Measurements from ENCODE around the gene PTPRF. TPM values are rescaled to one million over a fixed set of nuclear protein-coding genes. Genes with fewer than 3 reads are reported as not detected.

The PTPRF gene
- total RNA-seq (100 to 1,000 TPM in 1 of 2 donors, 10 to 100 TPM in 1; 61.7 to 241 TPM), polyA plus RNA-seq (100 to 1,000 TPM in 1 of 2 donors, 10 to 100 TPM in 1; 41.2 to 110 TPM)

GRCh38 chr1:43530483-43531106 is at the start of gene PTPRF:
Gene PTPRF, plus strand, starts transcription at chr1:43530883. Its CDS starts 14,193 bp downstream, at chr1:43545076.
- no peak for TF ChIP-seq ZBTB33 (IDR thresholded peaks at IDR 0.05)
- no peak for TF ChIP-seq ATF3 (IDR thresholded peaks at IDR 0.05)
- TF ChIP-seq FOXA2 (IDR thresholded peaks at IDR 0.05) = no peak
- no peak for TF ChIP-seq SP1 (IDR thresholded peaks at IDR 0.05)
- TF ChIP-seq EGR1 (IDR thresholded peaks at IDR 0.05; ENCODE audit: low read depth in 2 of 2) = no peak
- TF ChIP-seq JUND (IDR thresholded peaks at IDR 0.05) = no peak
- under 1% methylated on average over 58 of the region's 58 CpGs for WGBS
- H3K9ac ChIP-seq (ENCODE audit: low read depth in 1 of 2, low read length in 2 of 2) = peak within 1 kb of the TSS; percentile 52 to 97

GRCh38 chr1:43481491-43481890 is 49.2 kb upstream of the PTPRF start:
- no peak for TF ChIP-seq REST (IDR thresholded peaks at IDR 0.05)
- no peak for TF ChIP-seq TAF1 (conservative IDR thresholded peaks at IDR 0.05)
- TF ChIP-seq NR2F2 (IDR thresholded peaks at IDR 0.05) = no peak
- TF ChIP-seq RAD21 (IDR thresholded peaks at IDR 0.05) = no peak
- TF ChIP-seq ATF3 (IDR thresholded peaks at IDR 0.05) = no peak
- TF ChIP-seq MAX (IDR thresholded peaks at IDR 0.05) = no peak
- TF ChIP-seq RXRA (IDR thresholded peaks at IDR 0.05) = no peak
- no peak for TF ChIP-seq ZBTB33 (IDR thresholded peaks at IDR 0.05)
- TF ChIP-seq HNF4A (conservative IDR thresholded peaks at IDR 0.05) = no peak
- no peak for TF ChIP-seq SP1 (IDR thresholded peaks at IDR 0.05)
- TF ChIP-seq YY1 (IDR thresholded peaks at IDR 0.05) = no peak
- no peak for TF ChIP-seq JUND (IDR thresholded peaks at IDR 0.05)
- no peaks in the 10 kb centered on the region for H3K4me1 ChIP-seq (ENCODE audit: control insufficient read depth in 4 of 4, insufficient read depth in 4 of 4, low read length in 3 of 4)
- no peak overlapping the region for H3K4me3 ChIP-seq (ENCODE audit: low read depth in 1 of 3, low read length in 3 of 3)
- no peaks in the 10 kb centered on the region for H3K9me3 ChIP-seq (ENCODE audit: control insufficient read depth in 4 of 4, low read length in 3 of 4)
- H3K9ac ChIP-seq (ENCODE audit: low read depth in 1 of 2, low read length in 2 of 2) = no peak overlapping the region
- DNase-seq (ENCODE audit: low spot score) = no peak
- no peak overlapping the region for H3K27ac ChIP-seq (ENCODE audit: low read depth in 1 of 2, low read length in 2 of 2)
- no peaks in the 10 kb centered on the region for H3K36me3 ChIP-seq (ENCODE audit: control insufficient read depth in 4 of 4, insufficient read depth in 3 of 4, low read depth in 1 of 4, low read length in 3 of 4)
- 89% methylated on average over 2 of the region's 2 CpGs for WGBS
- no peaks in the 10 kb centered on the region for H3K27me3 ChIP-seq (ENCODE audit: control insufficient read depth in 4 of 4, insufficient read depth in 4 of 4, low read length in 3 of 4)

More at GRCh38 chr1:43530483-43531106, at the start of gene PTPRF:
- Histone ChIP-seq H3K4me1 (ENCODE audit: control insufficient read depth in 4 of 4, insufficient read depth in 4 of 4, low read length in 3 of 4) (peaks cover 5 to 47% (median 37%) of the 10 kb centered on the region in 4 donors), H3K36me3 (ENCODE audit: control insufficient read depth in 4 of 4, insufficient read depth in 3 of 4, low read depth in 1 of 4, low read length in 3 of 4) (no peaks in the 10 kb centered on the region), H3K9me3 (ENCODE audit: control insufficient read depth in 4 of 4, low read length in 3 of 4) (no peaks in the 10 kb centered on the region), H3K27me3 (ENCODE audit: control insufficient read depth in 4 of 4, insufficient read depth in 4 of 4, low read length in 3 of 4) (no peaks in the 10 kb centered on the region), H3K27ac (ENCODE audit: low read depth in 1 of 2, low read length in 2 of 2) (peak within 1 kb of the TSS; percentile 79 to 89), H3K4me3 (ENCODE audit: low read depth in 1 of 3, low read length in 3 of 3) (peak within 1 kb of the TSS; percentile 33 to 92 (median 85))
- peak; percentile 72 for DNase-seq (ENCODE audit: low spot score)
